HG02798 (cell line): ENCODE measurements around the gene TRIM61.
A peak's percentile ranks its signal among the peaks of the same experiment; 100 is the strongest.
"Not testable (repeated sequence)": the region's sequence is repeated elsewhere in the genome, so short reads cannot be mapped to it uniquely, and the experiment has no call there.

Experiments used
- ATAC-seq: cut with Tn5 transposase; IDR thresholded peaks from one replicate; pipeline ENCODE4 v1.9.1; 2021; ENCODE audit warnings: mild to moderate bottlenecking; ENCODE audit not compliant: unreplicated experiment, poor library complexity

TRIM61 gene

GRCh38 chr4:164959421-164959820, 18.0 kb downstream of the TRIM61 start:
- ATAC-seq: not testable (repeated sequence)

DNA sequence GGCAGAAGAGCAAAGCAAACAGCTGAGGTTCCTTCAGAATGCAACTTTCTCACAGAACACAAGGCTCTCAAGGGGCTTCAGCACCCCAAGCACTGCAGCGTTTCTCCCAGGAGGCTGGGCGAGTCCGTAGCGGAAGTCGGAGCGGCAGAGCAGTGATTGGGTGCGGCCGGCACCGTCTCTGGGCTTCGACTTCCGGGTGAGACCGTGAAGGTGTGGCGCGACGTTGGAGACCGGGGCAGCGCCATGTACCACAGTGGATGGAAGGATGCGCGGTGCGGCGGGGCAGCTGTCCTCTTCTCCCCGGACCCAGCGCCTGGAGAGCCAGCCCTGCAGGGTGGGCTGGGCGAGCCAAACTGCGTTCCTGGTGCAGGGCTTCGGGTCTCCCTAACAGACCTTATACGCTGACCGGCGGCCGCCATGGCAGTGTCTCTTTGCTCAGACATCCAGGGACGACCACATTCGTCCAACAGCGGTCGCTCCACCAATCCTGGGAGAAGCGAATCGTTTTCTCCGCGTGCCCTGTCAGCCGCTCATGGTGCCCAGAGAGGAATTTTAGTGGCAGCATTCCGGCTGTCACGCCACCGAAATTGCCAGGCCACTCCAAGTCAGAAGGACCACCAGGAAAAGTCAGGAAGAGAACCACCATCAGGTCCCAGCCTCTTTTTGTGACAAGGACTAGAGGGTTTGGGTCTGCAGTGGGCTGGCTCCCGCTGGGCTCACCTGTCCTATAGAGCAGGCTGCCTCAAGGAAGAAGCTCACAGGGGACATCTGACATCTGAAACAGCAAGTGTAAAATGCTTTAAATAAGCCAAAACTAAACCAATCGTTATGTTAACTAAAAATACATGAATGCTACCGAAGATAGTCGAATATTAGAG, 20.5 kb downstream of the TRIM61 start:
- peak; percentile 100 for ATAC-seq

DNA sequence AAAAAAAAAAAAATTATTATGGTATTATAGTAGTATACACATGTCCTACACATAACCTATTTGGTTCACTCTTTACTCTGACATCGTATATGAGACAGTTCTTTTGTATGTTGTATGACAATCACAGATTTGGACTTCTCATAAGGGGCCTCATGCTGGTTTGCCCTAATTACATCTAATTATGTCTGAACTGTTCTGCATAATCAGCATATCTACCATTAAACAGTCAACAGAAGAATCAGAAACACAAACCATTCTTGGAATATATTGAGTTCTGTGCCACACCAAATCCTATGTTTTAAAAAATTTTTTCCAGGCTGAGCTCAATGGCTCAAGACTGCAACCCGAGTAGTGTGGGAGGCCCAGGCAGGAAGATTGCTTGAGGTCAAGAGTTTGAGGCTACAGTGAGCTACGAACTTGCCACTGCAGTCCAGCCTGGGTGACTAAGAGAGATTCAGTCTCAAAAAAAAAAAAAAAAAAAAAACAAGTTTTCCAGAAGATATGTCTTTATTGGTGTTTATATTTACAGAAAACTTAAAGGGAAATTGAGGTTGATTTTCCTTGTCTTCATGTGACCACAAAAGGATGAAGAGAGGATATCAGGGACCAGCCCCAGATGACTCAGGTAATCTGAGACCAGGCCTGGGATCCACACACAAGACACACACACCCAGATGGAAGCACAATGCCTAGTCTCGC, 22.2 kb downstream of the TRIM61 start:
- no peak for ATAC-seq

- no peak for ATAC-seq
Measured at GRCh38 chr4:164952551-164952950, 24.9 kb downstream of the TRIM61 start.

- ATAC-seq: no peak
Measured at GRCh38 chr4:164949448-164950143, 27.9 kb downstream of the TRIM61 start.

DNA sequence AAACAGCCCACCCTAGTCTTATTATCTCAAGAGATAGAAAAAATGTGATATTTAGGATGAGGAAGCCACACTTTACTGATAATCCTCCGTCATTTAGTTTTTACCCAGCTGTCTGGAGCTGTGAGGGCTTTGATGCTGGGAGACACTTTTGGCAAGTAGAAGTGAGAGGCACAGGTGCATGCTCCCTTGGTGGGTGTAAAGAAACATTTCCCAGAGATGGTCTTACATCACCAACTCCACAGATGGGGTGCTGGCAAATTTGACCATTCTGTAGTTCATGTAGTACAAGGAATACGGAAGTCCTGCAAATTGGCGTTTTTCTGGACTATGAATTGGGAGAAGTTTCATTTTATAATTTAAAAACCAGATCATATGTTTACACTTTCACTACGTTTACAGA, 28.5 kb downstream of the TRIM61 start:
- ATAC-seq: peak; percentile 61

- ATAC-seq: not testable (repeated sequence)
Measured at GRCh38 chr4:164948006-164948405, 29.5 kb downstream of the TRIM61 start.

DNA sequence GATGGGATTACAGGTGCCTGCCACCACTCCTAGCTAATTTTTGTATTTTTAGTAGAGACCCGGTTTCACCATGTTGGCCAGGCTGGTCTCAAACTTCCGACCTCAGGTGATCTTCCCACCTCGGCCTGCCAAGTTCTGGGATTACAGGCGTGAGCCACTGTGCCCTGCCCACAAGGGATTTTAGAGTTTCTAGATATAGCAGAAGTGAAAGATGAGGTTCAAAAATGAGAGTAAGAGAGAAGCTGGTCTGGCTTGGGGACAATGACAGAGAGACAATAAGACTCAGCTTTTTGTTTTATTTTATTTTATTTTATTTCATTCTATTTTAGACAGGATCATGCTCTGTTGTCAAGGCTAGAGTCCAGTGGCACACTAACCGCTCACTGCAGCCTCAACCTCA, 30.6 kb downstream of the TRIM61 start:
- ATAC-seq: no peak

GRCh38 chr4:164945146-164945545, 32.3 kb downstream of the TRIM61 start:
- no peak for ATAC-seq

GRCh38 chr4:164943192-164943591, 34.3 kb downstream of the TRIM61 start:
- ATAC-seq: no peak

DNA sequence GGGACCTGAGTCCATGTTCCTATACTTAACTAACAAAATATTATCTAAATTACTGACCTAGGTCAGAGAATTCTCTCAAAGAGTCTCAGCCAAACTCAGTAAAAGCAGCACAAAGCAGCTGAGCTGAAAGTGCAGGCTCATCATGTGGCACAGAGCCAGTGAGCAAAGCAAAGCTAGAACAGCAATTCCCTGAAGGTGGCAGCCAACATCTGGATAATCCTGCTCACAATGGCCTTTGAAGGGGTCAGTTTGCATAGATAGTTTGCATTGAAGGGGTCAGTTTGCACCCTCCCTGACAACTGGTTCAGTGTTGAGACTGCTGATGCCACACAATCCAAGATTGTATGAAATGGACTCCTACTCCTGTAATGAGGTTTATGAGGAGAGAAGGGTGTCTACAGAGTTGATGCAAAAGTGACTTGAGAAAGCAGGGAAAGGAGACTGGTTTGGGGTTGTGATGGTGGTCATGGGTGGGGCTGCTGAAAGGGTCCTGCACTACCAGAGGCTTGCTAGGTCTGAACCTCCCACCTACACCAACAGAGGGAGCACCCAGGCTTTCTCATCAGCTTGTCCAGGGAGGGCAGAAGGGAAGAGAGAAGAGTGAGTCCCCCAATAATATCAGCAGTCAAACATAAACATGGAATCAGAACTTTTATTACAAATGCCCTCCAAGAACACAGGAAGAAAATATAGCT, 39.7 kb downstream of the TRIM61 start:
- peak; percentile 52 for ATAC-seq

- ATAC-seq: peak; percentile 61
Measured at GRCh38 chr4:164935865-164936606, 41.4 kb downstream of the TRIM61 start.

- peak; percentile 65 for ATAC-seq
Measured at GRCh38 chr4:164935363-164935762, 42.1 kb downstream of the TRIM61 start.

- no peak for ATAC-seq
Measured at GRCh38 chr4:164933244-164933643, 44.2 kb downstream of the TRIM61 start.

DNA sequence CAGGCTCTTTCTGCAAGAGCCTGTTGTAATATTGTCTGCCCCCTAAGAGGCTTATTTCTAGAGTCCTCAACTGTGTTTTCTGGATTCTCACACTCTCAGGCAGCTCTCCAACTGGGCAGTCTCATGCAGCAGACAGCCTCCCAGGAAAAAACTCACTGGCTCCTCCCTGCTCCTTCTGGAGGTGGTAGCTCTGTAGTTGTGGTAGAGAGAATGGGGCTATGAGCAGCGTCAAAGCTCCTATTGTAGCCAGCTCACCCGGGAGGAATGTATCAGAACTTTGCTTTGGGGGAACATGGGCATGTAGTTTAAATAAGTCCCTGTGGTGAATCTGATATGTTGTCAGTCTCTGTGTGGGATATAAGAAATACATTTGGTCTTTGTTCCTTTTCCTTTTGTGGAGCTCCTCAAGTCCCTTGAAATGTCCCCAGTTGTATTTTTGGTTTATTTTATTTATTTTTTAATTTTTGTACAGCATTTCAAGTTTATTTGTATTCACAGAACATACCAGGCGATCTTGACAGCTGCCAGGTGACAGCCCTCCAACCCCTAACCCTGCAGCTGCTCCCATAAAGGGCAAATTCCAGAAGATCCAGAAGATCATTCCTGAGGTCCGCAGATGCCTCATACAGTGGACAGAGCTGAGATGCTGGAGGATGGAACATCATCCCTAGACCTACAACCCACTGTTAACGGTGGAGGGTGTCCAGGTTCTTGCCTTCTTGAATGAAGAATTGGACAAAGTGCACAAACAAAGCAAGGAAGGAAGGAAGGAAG, 45.7 kb downstream of the TRIM61 start:
- no peak for ATAC-seq

DNA sequence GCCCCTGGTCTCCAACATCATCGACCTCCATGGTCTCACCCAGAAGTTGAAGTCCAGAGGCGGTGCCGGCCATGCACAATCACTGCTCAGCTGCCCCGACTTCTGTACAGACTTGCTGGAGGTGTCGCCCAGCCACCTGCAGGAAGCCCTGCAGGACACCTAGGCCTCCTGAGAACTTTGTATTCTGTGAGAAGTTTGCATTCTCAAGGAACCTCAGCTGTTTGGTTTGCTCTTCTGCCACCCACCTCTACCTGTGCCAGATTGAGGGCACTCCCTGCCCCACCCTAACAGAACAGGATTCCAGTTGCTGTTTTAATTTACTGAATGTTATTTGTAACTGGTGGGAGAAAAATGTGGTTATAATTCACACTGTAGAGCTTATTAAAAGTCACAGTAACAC, 46.8 kb downstream of the TRIM61 start:
- ATAC-seq: no peak

DNA sequence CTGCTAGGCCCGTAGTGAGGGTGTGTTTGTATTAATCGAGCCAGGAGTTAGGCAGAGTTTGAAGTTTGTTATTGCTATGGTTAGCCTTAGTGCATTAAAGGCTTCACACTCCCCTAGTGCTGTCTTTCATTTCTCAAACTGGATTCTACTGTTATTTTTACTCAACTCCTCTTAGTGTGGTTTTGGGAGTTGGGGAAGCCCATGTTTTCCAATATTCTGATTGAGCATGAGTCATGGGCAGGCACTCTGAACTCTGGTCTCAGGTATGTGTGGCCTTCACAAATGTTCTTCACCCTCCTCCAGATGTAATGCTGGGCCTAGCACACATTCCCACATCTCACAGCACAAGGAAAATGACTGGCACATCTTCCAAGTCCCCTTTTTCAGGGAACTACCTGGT, 50.4 kb downstream of the TRIM61 start:
- not testable (repeated sequence) for ATAC-seq

DNA sequence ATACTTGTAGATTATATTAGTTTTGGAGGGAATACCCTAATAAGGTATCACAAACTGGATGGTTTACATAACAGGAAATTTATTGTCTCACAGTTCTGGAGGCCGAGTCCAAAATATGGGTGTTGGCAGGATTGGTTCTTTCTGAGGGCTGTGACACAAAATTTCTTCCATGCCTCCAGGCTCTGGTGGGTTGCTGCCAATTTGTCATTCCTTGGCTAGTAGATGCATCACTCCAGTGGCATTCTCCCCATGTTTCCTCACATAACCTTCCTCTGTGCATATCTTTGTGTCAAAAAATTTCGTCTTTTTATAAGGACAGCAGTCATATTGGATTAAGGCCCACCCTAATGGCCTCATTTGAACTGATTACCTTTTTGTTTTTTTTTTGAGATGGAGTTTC, 51.2 kb downstream of the TRIM61 start:
- ATAC-seq: no peak

DNA sequence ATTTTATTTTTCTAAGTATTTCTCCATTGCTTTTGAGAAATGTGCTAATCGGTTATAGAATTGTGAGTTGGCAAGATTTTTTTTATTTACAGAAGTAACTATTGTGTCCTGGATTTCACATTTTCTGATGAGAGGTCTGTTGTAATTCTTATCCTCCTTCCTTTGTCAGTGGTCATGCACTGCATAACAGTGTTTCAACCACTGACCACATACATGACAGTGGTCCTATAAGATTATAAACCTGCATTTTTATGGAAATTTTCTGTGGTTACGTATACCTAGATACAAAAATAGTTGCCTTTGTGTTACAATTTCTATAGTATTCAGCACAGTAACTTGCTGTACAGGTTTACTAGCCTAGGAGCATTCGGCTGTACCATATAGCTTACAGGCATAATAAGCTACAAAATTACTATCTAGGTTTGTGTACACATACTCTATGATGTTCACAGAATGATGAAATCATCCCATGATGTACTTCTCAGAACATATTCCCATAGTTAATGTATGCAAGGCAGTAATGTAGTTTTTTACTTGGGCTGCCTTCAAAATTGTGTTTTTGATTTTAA, 52.7 kb downstream of the TRIM61 start:
- no peak for ATAC-seq
